Muscle layer of duodenum (tissue), 2 donors: Measurements from ENCODE around the gene NCS1.
A peak's percentile ranks its signal among the peaks of the same experiment; 100 is the strongest.

ENCODE experiments used
- H3K27ac ChIP-seq: one replicate; pipeline ENCODE4 v1.7.0; 2013; ENCODE audit warnings: mild to moderate bottlenecking, low read length
- H3K27me3 ChIP-seq: one replicate; pipeline ENCODE4 v1.7.0; 2013; ENCODE audit warnings: low read depth, mild to moderate bottlenecking, control low read depth, low read length
- H3K36me3 ChIP-seq, 2 donors: one replicate each; pipeline ENCODE4 v1.7.0; 2013; ENCODE audit warnings: low read length in 2 of 2, control low read depth in 1 of 2, mild to moderate bottlenecking in 1 of 2; ENCODE audit not compliant: insufficient read depth in 2 of 2, control insufficient read depth in 1 of 2
- H3K4me1 ChIP-seq, 2 donors: one replicate each; pipeline ENCODE4 v1.7.0; 2013; ENCODE audit warnings: low read length in 2 of 2, mild to moderate bottlenecking in 2 of 2, control low read depth in 1 of 2, moderate library complexity in 1 of 2; ENCODE audit not compliant: insufficient read depth in 2 of 2, control insufficient read depth in 1 of 2
- H3K4me3 ChIP-seq, 2 donors: one replicate each; pipeline ENCODE4 v1.7.0; 2013; ENCODE audit warnings: low read length in 2 of 2, low read depth in 1 of 2, mild to moderate bottlenecking in 1 of 2
- H3K9me3 ChIP-seq, 2 donors: one replicate each; pipeline ENCODE4 v1.7.0; 2013; ENCODE audit warnings: low read length in 2 of 2, control low read depth in 1 of 2, mild to moderate bottlenecking in 1 of 2; ENCODE audit not compliant: control insufficient read depth in 1 of 2
- donor health status: healthy.

NCS1 gene

DNA sequence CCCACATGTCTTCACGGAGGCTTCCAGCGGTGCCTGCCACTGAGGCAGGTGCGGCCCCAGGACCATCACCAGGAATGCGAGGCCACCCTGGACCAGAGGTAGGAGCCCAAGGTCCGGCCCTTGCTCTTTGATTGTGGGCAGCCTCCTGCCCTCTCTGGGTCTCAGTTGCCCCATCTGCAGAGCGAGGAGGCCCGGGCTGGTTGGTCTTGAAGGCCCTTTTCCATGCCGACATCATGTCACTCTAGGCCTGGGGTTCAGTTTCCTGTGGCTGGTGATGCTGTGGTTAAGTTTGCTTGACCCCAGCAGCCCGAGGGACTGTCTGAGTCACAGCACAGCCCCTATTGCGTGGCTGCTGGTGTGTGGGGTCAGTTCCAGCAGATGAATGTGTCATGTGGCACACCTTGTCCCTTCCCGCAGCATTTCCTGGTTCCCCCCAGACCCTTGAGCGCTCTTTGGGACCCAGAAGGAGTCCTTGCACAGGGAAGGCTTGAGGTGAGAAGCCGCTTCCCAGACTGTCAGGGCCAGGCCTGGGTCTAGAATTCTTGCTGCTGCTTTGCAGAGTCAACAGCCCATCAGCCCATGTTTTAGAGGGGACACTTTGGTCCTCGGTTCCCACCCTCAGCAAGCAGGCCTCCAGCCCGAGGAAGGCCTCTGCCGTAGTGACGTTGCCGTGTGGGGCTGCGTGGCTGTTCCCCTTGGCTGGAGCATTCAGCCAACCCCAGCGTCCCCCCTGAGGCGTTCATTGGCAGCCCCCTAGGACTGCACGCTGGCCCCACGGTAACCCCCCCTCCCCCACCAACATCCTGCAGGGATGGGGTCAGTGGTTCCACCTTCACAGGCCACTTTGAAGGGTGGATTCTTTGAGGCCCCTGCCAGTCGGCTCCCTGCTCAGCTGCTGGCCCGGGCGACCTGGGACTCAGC lies 62.4 kb downstream of the NCS1 start:
- H3K4me1 ChIP-seq = peaks cover 0 to 18% of the 10 kb centered on the region in 2 donors

GRCh38 chr9:130235558-130236435 lies 63.6 kb downstream of the NCS1 start:
- no peak overlapping the region for H3K27ac ChIP-seq
- H3K4me1 ChIP-seq = peaks cover 0 to 18% of the 10 kb centered on the region in 2 donors
- no peaks in the 10 kb centered on the region for H3K27me3 ChIP-seq
- H3K9me3 ChIP-seq = no peaks in the 10 kb centered on the region
- H3K36me3 ChIP-seq = peaks cover 3 to 14% of the 10 kb centered on the region in 2 donors
- H3K4me3 ChIP-seq = peak overlapping the region in 1 of 2 donors; percentile 11

More for the DNA sequence above, 62.4 kb downstream of the NCS1 start:
- Histone ChIP-seq H3K4me3 (no peak overlapping the region), H3K27me3 (no peaks in the 10 kb centered on the region), H3K36me3 (peaks cover 3 to 14% of the 10 kb centered on the region in 2 donors), H3K27ac (no peak overlapping the region), H3K9me3 (no peaks in the 10 kb centered on the region)

GRCh38 chr9:130236436-130236985 lies 64.3 kb downstream of the NCS1 start:
- Histone ChIP-seq H3K4me3 (no peak overlapping the region), H3K36me3 (peaks cover 3 to 14% of the 10 kb centered on the region in 2 donors), H3K4me1 (peaks cover 0 to 18% of the 10 kb centered on the region in 2 donors), H3K9me3 (no peaks in the 10 kb centered on the region), H3K27me3 (no peaks in the 10 kb centered on the region), H3K27ac (no peak overlapping the region)

DNA sequence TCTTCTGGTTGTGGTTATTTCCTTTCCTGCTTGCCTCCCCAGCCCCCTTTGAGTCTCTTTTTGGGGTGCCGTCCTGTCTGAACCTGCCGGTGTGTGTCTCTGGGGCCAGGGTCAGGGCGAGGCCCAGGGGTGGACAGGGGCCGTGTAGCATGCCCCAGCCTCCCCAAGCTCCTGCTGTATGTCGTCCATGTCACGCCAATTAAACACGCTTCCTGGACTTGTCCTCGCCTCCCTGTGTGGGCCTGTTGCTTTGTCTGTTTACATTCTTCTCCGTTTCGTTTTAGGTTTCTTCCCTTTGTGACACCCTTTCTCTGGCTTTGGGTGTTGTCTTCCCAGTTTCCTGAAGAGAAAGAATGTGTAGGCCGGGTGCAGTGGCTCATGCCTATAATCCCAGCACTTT lies 64.9 kb downstream of the NCS1 start:
- Histone ChIP-seq H3K27ac (no peak overlapping the region), H3K4me1 (peaks cover 0 to 18% of the 10 kb centered on the region in 2 donors), H3K27me3 (no peaks in the 10 kb centered on the region), H3K36me3 (peaks cover 3 to 14% of the 10 kb centered on the region in 2 donors), H3K9me3 (no peaks in the 10 kb centered on the region), H3K4me3 (no peak overlapping the region)

DNA sequence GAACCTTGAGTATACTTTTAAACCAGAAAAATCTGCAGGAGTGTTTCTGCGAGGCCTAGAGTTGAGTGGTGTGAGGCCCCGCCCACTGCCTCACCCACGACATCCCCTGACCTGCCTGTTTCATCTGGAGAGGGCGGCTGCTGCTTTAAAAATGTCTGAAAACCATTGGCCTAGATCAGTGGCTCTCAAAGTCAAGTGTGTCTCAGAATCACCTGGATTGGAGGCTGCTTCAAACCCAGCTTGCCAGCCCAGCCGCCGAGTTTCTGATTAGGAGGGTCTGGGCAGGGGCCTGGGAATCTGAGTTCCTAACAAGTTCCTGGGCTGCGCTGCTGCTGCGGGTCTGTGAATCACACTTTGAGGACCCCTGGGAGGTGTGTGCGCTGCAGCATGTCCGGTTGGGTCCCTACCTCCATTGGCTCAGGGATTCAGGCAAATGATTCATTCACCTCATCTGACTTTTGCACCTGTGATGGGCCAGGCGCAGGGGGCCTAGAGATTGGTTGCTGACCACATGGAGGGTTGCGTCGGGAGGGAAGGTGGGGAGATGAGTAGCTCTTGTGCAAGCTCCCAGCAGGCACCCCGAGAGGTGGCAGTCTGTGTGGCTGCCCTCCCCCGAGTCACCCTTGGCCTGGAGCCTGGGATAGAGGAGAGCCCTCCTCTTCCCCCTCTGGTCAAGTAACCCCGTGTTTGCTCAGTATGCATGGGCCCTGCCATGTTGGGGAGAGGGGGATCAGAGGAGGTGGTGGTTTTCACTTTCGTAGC lies 65.7 kb downstream of the NCS1 start:
- H3K4me3 ChIP-seq = no peak overlapping the region
- H3K36me3 ChIP-seq = peaks cover 3 to 12% of the 10 kb centered on the region in 2 donors
- H3K4me1 ChIP-seq = peaks cover 3 to 22% of the 10 kb centered on the region in 2 donors
- no peaks in the 10 kb centered on the region for H3K9me3 ChIP-seq
- H3K27ac ChIP-seq = no peak overlapping the region
- no peaks in the 10 kb centered on the region for H3K27me3 ChIP-seq

GRCh38 chr9:130239363-130239695 lies 67.1 kb downstream of the NCS1 start:
- Histone ChIP-seq H3K36me3 (peaks cover 0 to 6% of the 10 kb centered on the region in 2 donors), H3K9me3 (no peaks in the 10 kb centered on the region), H3K4me3 (no peak overlapping the region), H3K27me3 (no peaks in the 10 kb centered on the region), H3K27ac (no peak overlapping the region), H3K4me1 (peaks cover 4 to 31% of the 10 kb centered on the region in 2 donors)

DNA sequence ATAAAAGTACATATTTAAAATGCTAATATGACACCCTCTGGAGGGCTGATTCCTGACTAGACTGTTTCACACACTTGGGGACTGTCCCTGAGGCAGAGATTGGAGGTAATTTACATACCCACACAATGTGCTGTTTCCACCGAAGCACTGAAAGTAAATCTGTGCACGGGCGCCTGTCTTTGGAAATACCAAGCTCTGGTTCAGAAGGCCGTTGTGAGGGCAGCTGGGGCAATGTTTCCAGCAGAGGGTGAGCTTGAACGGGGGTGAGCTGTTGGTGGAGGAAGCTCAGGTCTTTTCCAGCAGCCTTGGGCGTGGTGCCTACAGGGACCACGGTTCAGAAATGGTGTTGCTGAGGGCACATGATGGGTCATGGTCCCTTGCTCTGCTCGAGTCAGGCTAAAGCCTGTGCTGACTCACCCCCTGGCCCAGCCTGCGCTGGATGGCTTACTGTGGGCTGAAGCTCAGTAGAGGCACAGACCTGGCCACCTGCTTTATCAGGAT lies 67.6 kb downstream of the NCS1 start:
- Histone ChIP-seq H3K27me3 (no peaks in the 10 kb centered on the region), H3K4me1 (peaks cover 4 to 31% of the 10 kb centered on the region in 2 donors), H3K27ac (no peak overlapping the region)

DNA sequence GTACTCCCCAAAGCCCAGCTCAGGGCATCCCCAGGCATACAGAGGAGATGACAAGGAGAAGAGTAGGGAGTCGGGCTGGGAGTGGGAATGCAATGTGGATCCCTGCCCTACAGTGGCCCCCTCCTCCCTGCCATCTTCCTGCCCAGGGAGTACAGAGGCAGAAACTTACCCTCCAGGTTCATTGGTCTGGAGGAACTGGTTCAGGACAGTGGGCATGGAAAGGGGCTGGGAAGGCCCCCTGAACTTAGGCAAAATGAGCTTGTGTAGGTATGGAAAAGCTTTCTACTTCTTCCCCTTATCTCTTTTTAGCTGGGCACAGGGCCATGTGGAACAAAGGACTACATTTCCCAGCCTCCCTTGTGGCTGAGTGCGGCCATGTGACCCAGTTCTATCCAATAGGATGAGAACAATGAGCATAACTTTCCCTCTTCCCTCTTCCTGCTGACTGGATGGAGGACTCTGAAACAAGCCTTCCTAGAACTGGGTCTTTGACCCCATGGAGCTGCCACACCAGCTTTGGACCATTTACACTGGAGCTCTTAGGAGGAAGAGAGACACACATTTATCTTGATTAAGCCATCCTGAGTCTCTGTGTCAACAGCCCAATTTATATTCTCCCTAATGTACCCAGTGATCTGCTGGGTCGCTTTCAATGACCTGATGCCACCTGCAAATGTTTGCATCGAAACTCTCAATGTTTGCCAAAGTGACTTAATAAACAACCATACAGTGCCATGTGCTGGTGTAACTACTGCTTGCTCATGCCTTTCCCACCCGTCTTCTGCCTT lies 68.4 kb downstream of the NCS1 start:
- no peaks in the 10 kb centered on the region for H3K27me3 ChIP-seq
- H3K4me3 ChIP-seq = no peak overlapping the region
- no peak overlapping the region for H3K27ac ChIP-seq
- H3K36me3 ChIP-seq = no peaks in the 10 kb centered on the region
- peaks cover 4 to 27% of the 10 kb centered on the region in 2 donors for H3K4me1 ChIP-seq
- H3K9me3 ChIP-seq = no peaks in the 10 kb centered on the region

More for the DNA sequence above, 67.6 kb downstream of the NCS1 start:
- peaks cover 0 to 1% of the 10 kb centered on the region in 2 donors for H3K36me3 ChIP-seq
- no peak overlapping the region for H3K4me3 ChIP-seq
- H3K9me3 ChIP-seq = no peaks in the 10 kb centered on the region

DNA sequence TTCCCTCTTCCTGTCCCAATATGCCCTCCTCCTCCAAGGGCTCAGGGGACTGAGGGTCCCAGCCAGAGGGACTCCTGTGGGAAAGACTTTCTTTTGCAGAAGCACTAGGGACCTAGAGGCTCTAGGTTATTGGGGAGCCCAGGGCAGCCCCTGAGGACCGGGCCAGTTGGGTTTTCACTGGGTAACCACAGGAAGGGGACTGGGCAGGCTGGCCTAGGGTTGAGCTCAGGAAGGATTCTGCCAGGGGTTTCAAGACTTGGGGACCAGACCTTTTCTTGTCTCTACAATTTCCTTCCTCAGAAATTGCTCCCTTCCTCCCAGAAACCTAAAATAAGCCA lies 69.0 kb downstream of the NCS1 start:
- no peak overlapping the region for H3K27ac ChIP-seq
- no peak overlapping the region for H3K4me3 ChIP-seq
- peaks cover 4 to 21% of the 10 kb centered on the region in 2 donors for H3K4me1 ChIP-seq
- H3K36me3 ChIP-seq = no peaks in the 10 kb centered on the region
- no peaks in the 10 kb centered on the region for H3K27me3 ChIP-seq
- no peaks in the 10 kb centered on the region for H3K9me3 ChIP-seq
